ENCODE results near the gene TUBGCP2. TPM values are rescaled to one million over a fixed set of nuclear protein-coding genes. Genes with fewer than 3 reads are reported as not detected.
"Not testable (repeated sequence)": the region's sequence is repeated elsewhere in the genome, so short reads cannot be mapped to it uniquely, and the experiment has no call there.

Gene TUBGCP2
- total and polyA plus RNA-seq, 4 donors: 35.0 to 81.4 (median 58.1) TPM

DNA sequence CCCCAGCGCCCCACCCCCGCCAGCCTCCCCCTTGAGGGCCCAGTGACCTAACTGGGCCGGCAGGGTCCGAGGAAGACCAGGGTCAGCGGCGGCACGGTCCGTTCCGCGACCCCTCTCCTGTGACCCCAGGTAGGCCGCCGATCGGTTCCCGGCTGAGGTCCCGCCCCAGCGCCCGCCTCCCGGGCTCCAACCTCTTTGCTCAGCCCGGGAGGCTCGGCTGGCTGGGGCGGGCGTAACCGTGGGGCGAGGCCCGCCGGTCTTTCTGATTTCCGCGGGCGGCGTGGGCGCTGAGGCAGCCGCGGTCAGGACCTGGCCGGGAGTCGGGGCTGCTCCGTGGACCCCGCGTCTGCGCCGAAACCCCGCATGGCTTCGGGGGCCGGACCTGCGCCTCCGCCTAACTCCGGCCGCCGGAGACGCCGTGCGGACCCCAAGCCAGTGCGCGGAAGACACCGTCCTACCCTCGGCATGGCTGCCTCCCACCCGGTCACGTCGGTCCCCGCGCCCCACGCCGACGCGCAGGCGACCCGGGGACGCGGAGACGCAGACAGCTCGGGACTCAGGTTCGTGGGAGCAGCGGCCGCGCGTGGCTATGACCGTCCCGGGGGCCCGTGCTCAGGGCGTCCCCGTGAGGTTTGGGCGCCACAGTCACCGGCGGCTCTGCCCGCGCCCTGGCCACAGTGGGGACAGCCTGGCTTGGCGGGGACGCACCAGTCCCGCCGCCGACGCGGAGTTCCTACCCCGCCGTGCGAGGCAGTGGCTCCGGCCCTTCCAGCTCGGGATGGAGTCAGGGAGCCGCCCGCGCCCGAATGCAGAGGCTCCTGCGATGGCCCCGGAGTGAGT lies 72.1 kb downstream of the TUBGCP2 start:
- Histone ChIP-seq H3K36me3 (ENCODE audit: control insufficient read depth, insufficient read depth, low read length) (no peaks in the 10 kb centered on the region), H3K4me3 (ENCODE audit: low read depth, low read length) (no peak overlapping the region), H3K27ac (ENCODE audit: low read depth, low read length) (no peak overlapping the region), H3K27me3 (ENCODE audit: control insufficient read depth, insufficient read depth, low read length) (peaks cover 83% of the 10 kb centered on the region), H3K4me1 (ENCODE audit: control insufficient read depth, insufficient read depth, low read length) (peaks cover 11% of the 10 kb centered on the region), H3K9me3 (ENCODE audit: control insufficient read depth, insufficient read depth, low read length) (no peaks in the 10 kb centered on the region)
- WGBS (ENCODE audit: insufficient coverage): under 1% methylated on average over 102 of the region's 103 CpGs
- DNase-seq (ENCODE audit: low read depth in 4 of 6, low spot score in 6 of 6): no peak

DNA sequence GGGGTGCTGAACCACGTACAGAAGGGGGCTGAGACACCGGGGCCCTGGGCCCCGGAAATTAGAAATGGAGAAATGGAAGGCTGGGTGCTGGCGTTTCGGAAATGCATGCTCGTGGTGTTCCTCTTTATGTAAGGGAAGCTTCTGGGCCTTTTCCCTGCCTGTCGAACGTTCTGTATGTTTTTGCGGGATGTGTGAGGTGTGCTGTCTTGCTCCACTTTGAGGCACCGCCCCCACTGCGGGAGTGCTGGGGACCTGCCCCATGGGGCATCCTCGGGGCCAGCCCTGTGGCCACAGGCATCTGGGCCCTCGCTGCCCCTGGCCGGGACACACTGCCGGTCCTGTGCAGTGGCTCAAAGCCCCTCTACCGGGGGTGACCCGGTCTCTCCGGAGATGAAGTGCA lies 72.7 kb downstream of the TUBGCP2 start:
- H3K27ac ChIP-seq (ENCODE audit: low read depth, low read length): no peak overlapping the region
- H3K9me3 ChIP-seq (ENCODE audit: control insufficient read depth, insufficient read depth, low read length): no peaks in the 10 kb centered on the region
- 2% methylated on average over 18 of the region's 18 CpGs for WGBS (ENCODE audit: insufficient coverage)
- DNase-seq (ENCODE audit: low read depth in 4 of 6, low spot score in 6 of 6): no peak
- H3K36me3 ChIP-seq (ENCODE audit: control insufficient read depth, insufficient read depth, low read length): no peaks in the 10 kb centered on the region
- peaks cover 84% of the 10 kb centered on the region for H3K27me3 ChIP-seq (ENCODE audit: control insufficient read depth, insufficient read depth, low read length)
- peaks cover 15% of the 10 kb centered on the region for H3K4me1 ChIP-seq (ENCODE audit: control insufficient read depth, insufficient read depth, low read length)
- H3K4me3 ChIP-seq (ENCODE audit: low read depth, low read length): no peak overlapping the region

DNA sequence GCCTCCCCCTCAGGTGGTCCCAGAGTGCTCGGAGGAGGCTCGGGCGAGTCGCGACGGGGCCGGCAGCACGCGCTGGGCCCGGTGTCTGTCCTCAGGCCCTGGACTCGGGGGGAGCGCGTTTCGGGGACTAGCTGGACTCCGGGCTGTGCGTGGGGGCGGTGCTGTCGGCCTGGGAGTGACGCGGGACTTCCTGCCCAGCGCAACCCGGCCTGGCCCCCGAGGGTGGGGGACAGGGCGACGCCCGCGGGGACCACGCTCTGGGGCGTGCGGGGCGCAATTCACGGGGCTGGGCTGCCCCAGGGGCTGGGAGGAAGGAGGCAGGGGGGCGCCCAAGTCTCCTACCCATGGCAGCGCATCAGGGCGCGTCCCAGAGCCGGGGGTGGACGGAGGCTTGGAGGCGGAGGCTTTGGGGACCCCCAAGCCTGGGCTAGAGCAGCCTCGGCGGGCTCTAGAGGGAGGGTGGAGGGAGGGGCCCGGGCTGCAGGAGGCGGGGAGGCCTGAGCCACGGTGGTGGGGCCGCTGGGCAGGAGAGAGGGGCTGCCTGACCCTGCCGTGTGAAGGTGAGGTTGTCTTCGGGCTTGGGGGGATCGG lies 73.3 kb downstream of the TUBGCP2 start:
- WGBS (ENCODE audit: insufficient coverage): 3% methylated on average over 48 of the region's 48 CpGs
- Histone ChIP-seq H3K4me1 (ENCODE audit: control insufficient read depth, insufficient read depth, low read length) (peaks cover 15% of the 10 kb centered on the region), H3K27ac (ENCODE audit: low read depth, low read length) (no peak overlapping the region), H3K4me3 (ENCODE audit: low read depth, low read length) (no peak overlapping the region), H3K9me3 (ENCODE audit: control insufficient read depth, insufficient read depth, low read length) (no peaks in the 10 kb centered on the region), H3K27me3 (ENCODE audit: control insufficient read depth, insufficient read depth, low read length) (peaks cover 84% of the 10 kb centered on the region), H3K36me3 (ENCODE audit: control insufficient read depth, insufficient read depth, low read length) (no peaks in the 10 kb centered on the region)
- DNase-seq (ENCODE audit: low read depth in 4 of 6, low spot score in 6 of 6): no peak

DNA sequence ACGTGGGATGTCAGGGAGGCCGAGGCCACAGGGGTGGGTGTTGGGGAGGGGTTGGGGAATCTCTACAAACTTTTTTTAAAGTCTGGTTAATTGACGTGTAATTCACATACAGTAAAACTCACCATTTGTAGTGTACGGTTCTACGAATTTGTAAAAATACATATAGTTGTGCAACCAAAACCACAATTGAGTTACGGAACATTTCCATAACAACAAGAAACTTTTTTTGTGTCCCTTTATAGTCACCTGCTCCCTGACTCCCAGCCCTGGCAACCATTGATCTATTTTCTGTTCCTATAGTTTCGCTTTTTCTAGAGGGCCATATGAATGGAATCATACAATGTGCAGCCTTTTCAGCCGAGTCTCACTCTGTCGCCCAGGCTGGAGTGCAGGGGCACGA lies 73.9 kb downstream of the TUBGCP2 start:
- H3K27ac ChIP-seq (ENCODE audit: low read depth, low read length); H3K9me3 ChIP-seq (ENCODE audit: control insufficient read depth, insufficient read depth, low read length); H3K36me3 ChIP-seq (ENCODE audit: control insufficient read depth, insufficient read depth, low read length); DNase-seq (ENCODE audit: low read depth in 4 of 6, low spot score in 6 of 6); H3K4me3 ChIP-seq (ENCODE audit: low read depth, low read length): not testable (repeated sequence)
- WGBS (ENCODE audit: insufficient coverage): no CpG with 5 or more reads among the region's 10 CpGs
- H3K4me1 ChIP-seq (ENCODE audit: control insufficient read depth, insufficient read depth, low read length): peaks cover 17% of the 10 kb centered on the region
- peaks cover 81% of the 10 kb centered on the region for H3K27me3 ChIP-seq (ENCODE audit: control insufficient read depth, insufficient read depth, low read length)

DNA sequence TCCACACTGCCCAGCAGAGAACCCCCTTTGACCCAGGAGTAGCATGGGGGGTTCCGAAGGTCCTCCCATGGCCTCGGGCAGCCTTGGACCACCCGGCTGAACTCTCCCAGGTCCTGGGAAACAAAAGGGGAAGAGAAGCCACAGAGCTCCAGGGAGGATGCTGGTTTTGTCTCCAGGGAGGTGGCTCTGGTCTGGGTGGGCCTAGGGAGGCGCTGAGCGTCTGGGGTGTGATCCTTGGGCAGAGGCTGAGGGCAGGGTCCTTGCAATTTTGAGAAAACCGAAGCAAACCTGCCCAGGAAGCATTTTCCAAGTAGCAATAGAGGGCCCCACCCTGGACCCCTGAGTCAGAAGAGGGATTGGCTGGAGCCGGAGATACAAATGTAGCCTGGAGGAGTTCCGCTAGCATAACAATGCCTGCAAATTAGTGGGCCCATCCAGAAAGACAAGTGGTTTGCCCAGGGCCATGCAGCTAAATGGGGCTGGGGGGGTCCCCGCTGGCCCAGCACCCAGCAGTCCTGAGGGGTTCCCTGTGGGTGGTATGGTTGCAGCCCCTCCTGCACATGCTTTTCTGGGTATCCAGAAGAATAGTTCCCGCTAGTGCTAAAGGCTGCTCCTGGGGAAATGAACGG lies 76.6 kb downstream of the TUBGCP2 start:
- no peak overlapping the region for H3K4me3 ChIP-seq (ENCODE audit: low read depth, low read length)
- peaks cover 5% of the 10 kb centered on the region for H3K36me3 ChIP-seq (ENCODE audit: control insufficient read depth, insufficient read depth, low read length)
- H3K27ac ChIP-seq (ENCODE audit: low read depth, low read length): no peak overlapping the region
- 30% methylated on average over 11 of the region's 11 CpGs for WGBS (ENCODE audit: insufficient coverage)
- H3K27me3 ChIP-seq (ENCODE audit: control insufficient read depth, insufficient read depth, low read length): peaks cover 74% of the 10 kb centered on the region
- H3K9me3 ChIP-seq (ENCODE audit: control insufficient read depth, insufficient read depth, low read length): no peaks in the 10 kb centered on the region
- peaks cover 19% of the 10 kb centered on the region for H3K4me1 ChIP-seq (ENCODE audit: control insufficient read depth, insufficient read depth, low read length)
- no peak for DNase-seq (ENCODE audit: low read depth in 4 of 6, low spot score in 6 of 6)

DNA sequence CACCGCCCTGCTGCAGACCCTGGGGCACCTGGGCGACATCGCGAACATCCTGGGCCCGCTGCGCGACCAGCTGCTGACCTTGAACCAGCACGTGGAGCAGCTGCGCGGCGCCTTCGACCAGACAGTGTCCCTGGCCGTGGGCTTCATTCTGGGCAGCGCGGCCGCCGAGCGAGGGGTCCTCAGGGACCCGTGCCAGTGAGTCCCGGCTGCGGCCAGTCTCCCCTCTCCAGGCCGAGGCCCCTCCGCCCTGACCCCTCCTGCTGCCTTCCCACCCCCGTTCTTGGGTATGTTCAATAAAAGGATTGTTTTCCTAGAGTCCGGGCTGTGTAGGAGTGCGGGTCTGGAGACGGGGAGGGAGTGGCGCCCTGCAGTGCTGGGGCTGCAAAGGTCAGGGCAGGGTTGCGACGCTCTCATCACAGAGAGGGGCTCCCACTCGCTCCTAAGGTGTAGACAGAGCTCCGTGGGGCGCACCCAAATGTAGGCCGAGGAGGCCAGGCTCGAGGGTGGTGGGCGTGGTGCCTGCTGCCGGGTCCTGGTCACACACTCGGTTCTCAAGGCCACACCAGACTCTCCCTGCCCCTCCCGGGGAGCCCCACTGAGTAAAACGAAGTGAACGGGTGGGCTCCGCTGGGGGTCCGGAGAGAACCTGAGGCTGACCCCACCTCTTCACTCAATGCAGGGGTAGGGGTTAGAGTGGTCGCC lies 77.3 kb downstream of the TUBGCP2 start:
- Histone ChIP-seq H3K27ac (ENCODE audit: low read depth, low read length) (no peak overlapping the region), H3K4me1 (ENCODE audit: control insufficient read depth, insufficient read depth, low read length) (peaks cover 19% of the 10 kb centered on the region), H3K27me3 (ENCODE audit: control insufficient read depth, insufficient read depth, low read length) (peaks cover 71% of the 10 kb centered on the region), H3K4me3 (ENCODE audit: low read depth, low read length) (no peak overlapping the region), H3K9me3 (ENCODE audit: control insufficient read depth, insufficient read depth, low read length) (no peaks in the 10 kb centered on the region), H3K36me3 (ENCODE audit: control insufficient read depth, insufficient read depth, low read length) (peaks cover 11% of the 10 kb centered on the region)
- DNase-seq (ENCODE audit: low read depth in 4 of 6, low spot score in 6 of 6): no peak
- 12% methylated on average over 33 of the region's 44 CpGs for WGBS (ENCODE audit: insufficient coverage)

DNA sequence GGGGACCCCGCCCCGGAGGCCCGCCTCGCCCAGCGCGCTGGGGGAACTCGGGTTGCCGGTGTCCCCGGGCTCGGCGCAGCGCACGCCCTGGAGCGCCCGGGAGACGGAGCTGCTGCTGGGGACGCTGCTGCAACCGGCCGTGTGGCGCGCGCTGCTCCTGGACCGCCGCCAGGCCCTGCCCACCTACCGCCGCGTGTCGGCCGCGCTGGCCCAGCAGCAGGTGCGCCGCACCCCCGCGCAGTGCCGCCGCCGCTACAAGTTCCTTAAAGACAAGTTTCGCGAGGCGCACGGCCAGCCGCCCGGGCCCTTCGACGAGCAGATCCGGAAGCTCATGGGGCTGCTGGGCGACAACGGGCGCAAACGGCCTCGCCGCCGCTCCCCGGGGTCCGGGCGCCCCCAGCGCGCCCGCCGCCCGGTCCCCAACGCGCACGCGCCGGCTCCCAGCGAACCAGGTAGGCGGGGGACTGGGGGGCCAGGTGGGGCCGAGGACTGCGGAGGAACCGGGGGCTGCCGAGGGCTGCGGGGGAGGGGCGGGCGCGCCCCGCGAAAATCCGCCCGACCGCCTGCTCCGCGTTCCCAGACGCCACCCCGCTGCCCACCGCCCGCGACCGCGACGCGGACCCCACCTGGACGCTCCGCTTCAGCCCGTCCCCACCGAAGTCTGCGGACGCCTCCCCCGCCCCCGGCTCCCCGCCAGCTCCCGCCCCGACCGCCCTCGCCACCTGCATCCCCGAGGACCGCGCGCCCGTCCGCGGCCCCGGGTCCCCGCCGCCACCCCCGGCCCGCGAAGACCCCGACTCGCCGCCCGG lies 78.1 kb downstream of the TUBGCP2 start:
- DNase-seq (ENCODE audit: low read depth in 4 of 6, low spot score in 6 of 6): peak in 3 of 6 donors; percentile 5 to 22 (median 22)
- Histone ChIP-seq H3K4me1 (ENCODE audit: control insufficient read depth, insufficient read depth, low read length) (peaks cover 16% of the 10 kb centered on the region), H3K36me3 (ENCODE audit: control insufficient read depth, insufficient read depth, low read length) (peaks cover 18% of the 10 kb centered on the region), H3K9me3 (ENCODE audit: control insufficient read depth, insufficient read depth, low read length) (no peaks in the 10 kb centered on the region), H3K27me3 (ENCODE audit: control insufficient read depth, insufficient read depth, low read length) (peaks cover 64% of the 10 kb centered on the region), H3K27ac (ENCODE audit: low read depth, low read length) (no peak overlapping the region), H3K4me3 (ENCODE audit: low read depth, low read length) (no peak overlapping the region)
- WGBS (ENCODE audit: insufficient coverage): under 1% methylated on average over 120 of the region's 122 CpGs

DNA sequence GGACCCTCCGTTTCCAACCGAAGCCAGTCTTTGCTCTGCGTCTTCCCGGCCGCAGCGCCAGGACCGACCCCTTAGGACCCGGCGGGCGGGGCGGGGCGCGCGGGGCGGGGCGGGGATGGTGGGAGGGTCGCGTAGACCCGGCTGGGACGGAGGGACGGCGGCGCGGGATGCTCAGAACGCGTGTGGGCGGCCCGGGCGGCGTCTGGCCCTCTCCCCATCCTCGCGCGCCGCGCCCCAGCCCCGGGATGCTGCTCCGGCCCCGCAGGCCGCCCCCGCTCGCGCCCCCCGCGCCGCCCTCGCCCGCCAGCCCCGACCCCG lies 78.7 kb downstream of the TUBGCP2 start, which contains the start of gene UTF1:
Gene UTF1 (plus strand): TSS at position 174 of the 318 bp plus-strand sequence. CDS start 72 bp downstream, at position 246.
- H3K27ac ChIP-seq (ENCODE audit: low read depth, low read length): no peak within 1 kb of the TSS
- 0% methylated on average over 47 of the region's 49 CpGs for WGBS (ENCODE audit: insufficient coverage)
- H3K9me3 ChIP-seq (ENCODE audit: control insufficient read depth, insufficient read depth, low read length): no peaks in the 10 kb centered on the region
- DNase-seq (ENCODE audit: low read depth in 4 of 6, low spot score in 6 of 6): no peak
- peaks cover 59% of the 10 kb centered on the region for H3K27me3 ChIP-seq (ENCODE audit: control insufficient read depth, insufficient read depth, low read length)
- peaks cover 13% of the 10 kb centered on the region for H3K4me1 ChIP-seq (ENCODE audit: control insufficient read depth, insufficient read depth, low read length)
- H3K4me3 ChIP-seq (ENCODE audit: low read depth, low read length): no peak within 1 kb of the TSS
- peaks cover 23% of the 10 kb centered on the region for H3K36me3 ChIP-seq (ENCODE audit: control insufficient read depth, insufficient read depth, low read length)
